Trophoblast cell (in vitro differentiated cells and primary cell): ENCODE measurements around the gene MNDA.

Source experiments
- DNase-seq, 2 donors: peaks; one replicate each; pipeline ENCODE4 v3.0.0-alpha.2; 2016
- H2AFZ ChIP-seq: 2 replicates; pipeline ENCODE4 v1.6.1; 2013; ENCODE audit warnings: low read length, moderate library complexity, mild to moderate bottlenecking; ENCODE audit not compliant: insufficient read depth, poor library complexity
- H2AK5ac ChIP-seq: 2 replicates; pipeline ENCODE4 v1.6.1; 2013; ENCODE audit warnings: mild to moderate bottlenecking, low read length
- H2BK120ac ChIP-seq: 2 replicates; pipeline ENCODE4 v1.6.1; 2013; ENCODE audit warnings: low read length, mild to moderate bottlenecking, moderate library complexity; ENCODE audit not compliant: insufficient read depth, poor library complexity
- H2BK12ac ChIP-seq: 2 replicates; pipeline ENCODE4 v1.6.1; 2013; ENCODE audit warnings: mild to moderate bottlenecking, low read length, moderate library complexity
- H2BK5ac ChIP-seq: 2 replicates; pipeline ENCODE4 v1.6.1; 2013; ENCODE audit warnings: low read length, low read depth, moderate library complexity, mild to moderate bottlenecking; ENCODE audit not compliant: poor library complexity
- H3K14ac ChIP-seq: 2 replicates; pipeline ENCODE4 v1.6.1; 2013; ENCODE audit warnings: mild to moderate bottlenecking, low read length
- H3K18ac ChIP-seq: 2 replicates; pipeline ENCODE4 v1.6.1; 2013; ENCODE audit warnings: mild to moderate bottlenecking, low read length
- H3K23ac ChIP-seq: 2 replicates; pipeline ENCODE4 v1.6.1; 2013; ENCODE audit warnings: low read length
- H3K27ac ChIP-seq: 2 replicates; pipeline ENCODE4 v1.5.1; 2013; ENCODE audit warnings: low read depth, mild to moderate bottlenecking, inconsistent platforms, low read length, moderate library complexity
- H3K27me3 ChIP-seq: 2 replicates; pipeline ENCODE4 v1.6.1; 2013; ENCODE audit warnings: inconsistent platforms, mild to moderate bottlenecking, low read length, moderate library complexity; ENCODE audit not compliant: insufficient read depth
- H3K36me3 ChIP-seq, 2 experiments: 1 replicate in 1 of 2; 2 replicates in 1 of 2; pipeline ENCODE4 v1.6.1; 2013; ENCODE audit warnings: low read length in 2 of 2, mild to moderate bottlenecking in 2 of 2, moderate library complexity in 1 of 2; ENCODE audit not compliant: insufficient read depth in 2 of 2, control insufficient read depth in 1 of 2
- H3K4ac ChIP-seq: 2 replicates; pipeline ENCODE4 v1.6.1; 2013; ENCODE audit warnings: low read depth, mild to moderate bottlenecking, low read length, moderate library complexity
- H3K4me1 ChIP-seq, 2 experiments: 1 replicate in 1 of 2; 2 replicates in 1 of 2; pipeline ENCODE4 v1.6.1; 2013; ENCODE audit warnings: low read length in 2 of 2, mild to moderate bottlenecking in 2 of 2, moderate library complexity in 1 of 2; ENCODE audit not compliant: insufficient read depth in 2 of 2, control insufficient read depth in 1 of 2
- H3K4me2 ChIP-seq: 2 replicates; pipeline ENCODE4 v1.6.1; 2013; ENCODE audit warnings: inconsistent platforms, mild to moderate bottlenecking, low read length, moderate library complexity
- H3K4me3 ChIP-seq: 2 replicates; pipeline ENCODE4 v1.5.1; 2013; ENCODE audit warnings: mild to moderate bottlenecking, low read depth, low read length, inconsistent platforms
- H3K79me1 ChIP-seq: one replicate; pipeline ENCODE4 v1.6.1; 2013; ENCODE audit warnings: low read length
- H3K79me2 ChIP-seq: 2 replicates; pipeline ENCODE4 v1.6.1; 2013; ENCODE audit warnings: low read length, mild to moderate bottlenecking; ENCODE audit not compliant: control insufficient read depth, insufficient read depth, poor library complexity
- H3K9ac ChIP-seq: 2 replicates; pipeline ENCODE4 v1.6.1; 2013; ENCODE audit warnings: mild to moderate bottlenecking, low read length
- H3K9me3 ChIP-seq: 2 replicates; pipeline ENCODE4 v1.6.1; 2013; ENCODE audit warnings: low read depth, mild to moderate bottlenecking, control low read depth, inconsistent platforms, low read length; ENCODE audit not compliant: insufficient read depth
- H4K12ac ChIP-seq: 2 replicates; pipeline ENCODE4 v1.6.1; 2013; ENCODE audit warnings: low read depth, mild to moderate bottlenecking, low read length, moderate library complexity
- H4K8ac ChIP-seq: 2 replicates; pipeline ENCODE4 v1.6.1; 2013; ENCODE audit warnings: low read depth, mild to moderate bottlenecking, low read length, moderate library complexity
- H4K91ac ChIP-seq: one replicate; pipeline ENCODE4 v1.6.1; 2013; ENCODE audit warnings: low read depth, mild to moderate bottlenecking, low read length, moderate library complexity
- WGBS: extraction: QIAGEN DNeasy Blood & Tissue Kit; methylation state at CpG from one replicate; pipeline ENCODE4 v1.1.7; 2013; ENCODE audit warnings: missing lambda C conversion rate; ENCODE audit not compliant: insufficient read length, insufficient coverage; ENCODE audit errors: extremely low coverage; 5-methylcytosine and 5-hydroxymethylcytosine counted together

MNDA gene

GRCh38 chr1:158818975-158819431 lies 12.1 kb upstream of the MNDA start:
- Histone ChIP-seq H3K27me3 (no peaks in the 10 kb centered on the region), H2BK120ac (no peak overlapping the region), H3K27ac (no peak overlapping the region), H3K23ac (no peak overlapping the region), H2BK5ac (no peak overlapping the region), H3K4me1 (peaks cover 0 to 2% of the 10 kb centered on the region in 2 experiments), H3K9ac (no peak overlapping the region), H3K4me3 (no peak overlapping the region), H4K8ac (no peak overlapping the region), H2AFZ (no peak overlapping the region), H3K36me3 (no peaks in the 10 kb centered on the region), H3K79me1 (no peaks in the 10 kb centered on the region), H3K9me3 (no peaks in the 10 kb centered on the region), H3K4me2 (no peak overlapping the region), H3K4ac (no peak overlapping the region), H2AK5ac (no peak overlapping the region), H3K18ac (no peak overlapping the region), H3K79me2 (no peaks in the 10 kb centered on the region), H3K14ac (no peak overlapping the region), H4K12ac (no peak overlapping the region), H4K91ac (no peak overlapping the region), H2BK12ac (peak overlapping the region; percentile 71)
- no peak for DNase-seq
- WGBS, result no CpG with 5 or more reads among the region's 1 CpG

- H2BK5ac ChIP-seq, result no peak overlapping the region
- H2BK120ac ChIP-seq, result no peak overlapping the region
- DNase-seq, result peak in 1 of 2 donors; percentile 63
- H3K36me3 ChIP-seq, result no peaks in the 10 kb centered on the region
- H3K79me2 ChIP-seq, result no peaks in the 10 kb centered on the region
- H4K91ac ChIP-seq, result no peak overlapping the region
- no peaks in the 10 kb centered on the region for H3K79me1 ChIP-seq
- no peak overlapping the region for H3K4ac ChIP-seq
- no peak overlapping the region for H3K27ac ChIP-seq
- H2AK5ac ChIP-seq, result no peak overlapping the region
- H2BK12ac ChIP-seq, result no peak overlapping the region
- H3K27me3 ChIP-seq, result no peaks in the 10 kb centered on the region
- no peak overlapping the region for H4K8ac ChIP-seq
- H2AFZ ChIP-seq, result no peak overlapping the region
- no peak overlapping the region for H3K23ac ChIP-seq
- no peaks in the 10 kb centered on the region for H3K9me3 ChIP-seq
- no peak overlapping the region for H3K18ac ChIP-seq
- peaks cover 0 to 2% of the 10 kb centered on the region in 2 experiments for H3K4me1 ChIP-seq
- H3K4me3 ChIP-seq, result no peak overlapping the region
- no peak overlapping the region for H4K12ac ChIP-seq
- no peak overlapping the region for H3K9ac ChIP-seq
- H3K4me2 ChIP-seq, result no peak overlapping the region
- WGBS, result no CpG with 5 or more reads among the region's 7 CpGs
- no peak overlapping the region for H3K14ac ChIP-seq
These were observed 11.4 kb upstream of the MNDA start for GRCh38 chr1:158819461-158820443.

- Histone ChIP-seq H3K79me1 (no peaks in the 10 kb centered on the region), H3K18ac (no peak overlapping the region), H2BK5ac (no peak overlapping the region), H3K23ac (no peak overlapping the region), H4K8ac (no peak overlapping the region), H3K27ac (no peak overlapping the region), H3K4ac (no peak overlapping the region), H3K9ac (no peak overlapping the region), H3K4me3 (no peak overlapping the region), H3K14ac (no peak overlapping the region), H4K12ac (no peak overlapping the region), H3K4me2 (no peak overlapping the region), H3K36me3 (no peaks in the 10 kb centered on the region), H4K91ac (no peak overlapping the region), H2AK5ac (no peak overlapping the region), H3K4me1 (peaks cover 0 to 2% of the 10 kb centered on the region in 2 experiments), H2AFZ (no peak overlapping the region), H2BK120ac (no peak overlapping the region), H2BK12ac (no peak overlapping the region), H3K79me2 (no peaks in the 10 kb centered on the region), H3K27me3 (no peaks in the 10 kb centered on the region), H3K9me3 (no peaks in the 10 kb centered on the region)
- no CpG with 5 or more reads among the region's 1 CpG for WGBS
- DNase-seq, result no peak
These were observed 9.4 kb upstream of the MNDA start for GRCh38 chr1:158821723-158822122.

DNA sequence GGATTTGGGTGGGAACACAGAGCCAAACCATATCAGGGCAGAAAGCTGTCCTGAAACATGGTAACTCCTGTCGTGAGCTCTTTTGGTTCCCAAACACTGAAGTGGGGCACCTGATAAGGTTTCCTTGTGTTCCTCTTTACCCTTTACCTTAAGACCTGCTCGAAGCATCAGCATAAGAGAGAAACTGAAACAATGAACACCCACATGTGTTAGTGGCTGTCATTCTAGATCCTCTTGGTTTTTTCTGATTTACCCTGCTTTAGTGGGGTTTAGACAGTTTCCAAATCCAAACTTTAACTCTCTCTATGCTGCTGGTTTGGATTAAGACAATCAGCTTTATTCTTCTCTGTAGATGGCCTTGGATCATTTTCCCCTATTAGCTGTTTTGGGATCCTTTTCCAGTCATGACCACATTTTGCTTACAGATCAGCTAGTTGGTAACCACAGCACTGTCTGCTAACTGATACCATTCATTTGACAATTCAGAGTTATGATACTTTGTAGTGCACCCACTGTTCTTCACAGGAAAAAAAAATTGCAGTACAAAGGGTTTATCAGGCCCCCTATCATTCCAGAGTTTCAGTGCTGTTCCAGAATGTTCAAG lies 975 bp upstream of the MNDA start:
- Histone ChIP-seq H3K27ac (no peak overlapping the region), H2BK5ac (no peak overlapping the region), H3K23ac (no peak overlapping the region), H4K12ac (no peak overlapping the region), H3K4ac (no peak overlapping the region), H4K91ac (no peak overlapping the region), H3K4me2 (no peak overlapping the region), H2BK12ac (no peak overlapping the region), H4K8ac (no peak overlapping the region), H3K9me3 (peaks cover 6% of the 10 kb centered on the region), H3K79me1 (no peaks in the 10 kb centered on the region), H3K79me2 (no peaks in the 10 kb centered on the region), H3K4me1 (no peaks in the 10 kb centered on the region), H2AK5ac (no peak overlapping the region), H3K4me3 (no peak overlapping the region), H3K27me3 (no peaks in the 10 kb centered on the region), H2BK120ac (no peak overlapping the region), H3K18ac (no peak overlapping the region), H3K14ac (no peak overlapping the region), H2AFZ (no peak overlapping the region), H3K36me3 (no peaks in the 10 kb centered on the region), H3K9ac (no peak overlapping the region)
- DNase-seq, result no peak
- WGBS, result no CpG with 5 or more reads among the region's 2 CpGs
